AG09309 (cell line): ENCODE results near the gene GBF1.

Experiments used
- DNase-seq: peaks from one replicate; pipeline ENCODE4 v3.0.0-alpha.2; 2010; ENCODE audit warnings: low read depth
- H3K4me3 ChIP-seq: 2 replicates; pipeline ENCODE4 v1.5.1; 2011; ENCODE audit warnings: mild to moderate bottlenecking, low read depth, low read length, moderate library complexity; ENCODE audit not compliant: control insufficient read depth
- TF ChIP-seq, protein P1 (sequence below): IDR thresholded peaks from 2 replicates; pipeline ENCODE4 v1.5.1; 2011; ENCODE audit warnings: mild to moderate bottlenecking, low read depth, low read length, inconsistent platforms; ENCODE audit not compliant: insufficient read depth, control insufficient read depth; ENCODE audit errors: missing control alignments

GBF1 gene

DNA sequence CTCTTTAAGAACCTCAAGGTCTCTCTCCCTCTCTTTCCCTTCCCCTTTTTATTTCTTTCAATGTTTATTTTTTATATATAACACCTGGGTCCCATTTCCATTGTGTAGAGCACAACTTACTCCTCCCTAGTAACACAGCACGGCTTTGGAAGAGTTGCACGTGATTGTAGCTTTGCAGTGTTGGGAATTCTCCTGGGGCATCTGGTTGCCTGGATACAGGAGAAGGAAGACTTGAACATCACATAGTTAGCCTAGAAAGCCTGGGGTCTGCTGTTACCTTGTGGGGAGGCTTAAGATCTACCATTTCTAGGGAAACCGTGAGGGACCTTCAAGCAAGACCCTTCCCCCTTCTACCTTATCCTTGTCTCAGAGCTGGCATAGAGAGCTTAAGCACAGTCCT, 109.1 kb downstream of the GBF1 start:
- TF ChIP-seq, protein P1, sequence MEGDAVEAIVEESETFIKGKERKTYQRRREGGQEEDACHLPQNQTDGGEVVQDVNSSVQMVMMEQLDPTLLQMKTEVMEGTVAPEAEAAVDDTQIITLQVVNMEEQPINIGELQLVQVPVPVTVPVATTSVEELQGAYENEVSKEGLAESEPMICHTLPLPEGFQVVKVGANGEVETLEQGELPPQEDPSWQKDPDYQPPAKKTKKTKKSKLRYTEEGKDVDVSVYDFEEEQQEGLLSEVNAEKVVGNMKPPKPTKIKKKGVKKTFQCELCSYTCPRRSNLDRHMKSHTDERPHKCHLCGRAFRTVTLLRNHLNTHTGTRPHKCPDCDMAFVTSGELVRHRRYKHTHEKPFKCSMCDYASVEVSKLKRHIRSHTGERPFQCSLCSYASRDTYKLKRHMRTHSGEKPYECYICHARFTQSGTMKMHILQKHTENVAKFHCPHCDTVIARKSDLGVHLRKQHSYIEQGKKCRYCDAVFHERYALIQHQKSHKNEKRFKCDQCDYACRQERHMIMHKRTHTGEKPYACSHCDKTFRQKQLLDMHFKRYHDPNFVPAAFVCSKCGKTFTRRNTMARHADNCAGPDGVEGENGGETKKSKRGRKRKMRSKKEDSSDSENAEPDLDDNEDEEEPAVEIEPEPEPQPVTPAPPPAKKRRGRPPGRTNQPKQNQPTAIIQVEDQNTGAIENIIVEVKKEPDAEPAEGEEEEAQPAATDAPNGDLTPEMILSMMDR = no peak
- no peak for DNase-seq
- H3K4me3 ChIP-seq = no peak overlapping the region

DNA sequence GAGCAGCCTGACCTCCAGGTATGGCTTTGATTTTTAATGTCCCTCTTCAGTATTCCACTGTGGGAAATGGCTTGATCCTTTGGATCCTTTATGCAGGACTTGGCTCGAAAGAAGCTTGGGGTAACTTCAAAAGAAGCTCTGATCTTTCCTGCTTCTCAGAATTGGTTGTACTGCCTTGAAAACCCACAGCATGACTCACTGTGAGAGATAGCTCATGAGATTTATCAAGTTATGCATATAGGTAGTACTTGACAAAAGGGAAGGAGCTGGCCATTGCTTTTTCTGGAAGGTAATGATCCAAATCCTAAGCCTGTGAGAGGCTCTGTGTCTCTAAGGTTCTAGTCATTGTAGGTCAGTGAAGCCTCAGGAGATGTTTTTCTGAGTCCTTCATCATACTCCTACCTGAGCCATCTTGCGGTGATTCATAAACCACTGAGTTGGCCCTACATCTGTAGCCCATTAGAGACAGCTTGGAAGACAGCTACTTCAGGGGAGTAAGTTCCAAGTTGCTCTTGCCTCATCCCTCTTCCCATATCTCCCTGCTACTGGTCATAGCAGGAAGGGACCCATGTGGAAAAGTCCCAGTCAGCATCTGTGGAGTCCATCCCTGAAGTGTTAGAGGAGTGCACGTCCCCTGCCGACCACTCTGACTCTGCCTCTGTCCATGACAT, 113.5 kb downstream of the GBF1 start:
- DNase-seq = peak; percentile 34
- TF ChIP-seq, protein P1 = no peak
- no peak overlapping the region for H3K4me3 ChIP-seq

DNA sequence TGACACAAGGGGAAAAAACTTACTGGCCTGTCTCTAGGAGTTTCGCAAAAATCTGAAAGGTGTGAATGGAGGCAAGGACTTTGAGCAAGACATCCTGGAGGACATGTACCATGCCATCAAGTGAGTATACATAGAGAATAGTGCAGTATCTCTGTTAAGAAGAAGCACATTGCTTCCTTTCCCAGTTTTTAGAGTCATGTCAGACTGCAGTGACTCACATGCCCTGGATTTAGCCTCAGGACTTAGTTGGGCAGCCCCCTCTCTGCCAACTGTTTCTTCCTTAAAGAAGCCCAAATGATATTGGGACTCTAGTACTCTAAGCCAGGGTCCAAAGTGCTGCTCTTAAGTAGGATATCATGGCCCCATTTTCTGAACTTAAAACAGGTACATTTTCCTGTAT, 122.1 kb downstream of the GBF1 start:
- TF ChIP-seq, protein P1 = no peak
- no peak overlapping the region for H3K4me3 ChIP-seq
- DNase-seq = no peak

DNA sequence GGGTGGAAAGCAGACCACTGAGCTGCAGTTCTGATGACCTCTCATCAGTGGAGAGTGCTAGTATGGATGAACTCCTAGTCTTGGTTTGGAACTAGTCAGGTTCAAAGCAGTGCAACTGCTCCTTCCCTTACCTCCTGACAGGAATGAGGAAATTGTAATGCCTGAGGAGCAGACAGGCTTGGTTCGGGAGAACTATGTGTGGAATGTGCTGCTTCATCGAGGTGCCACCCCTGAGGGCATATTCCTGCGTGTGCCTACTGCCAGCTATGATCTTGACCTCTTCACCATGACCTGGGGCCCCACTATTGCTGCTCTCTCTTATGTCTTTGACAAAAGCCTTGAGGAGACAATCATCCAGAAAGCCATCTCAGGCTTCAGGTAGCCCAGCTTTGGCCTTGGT, 122.7 kb downstream of the GBF1 start:
- no peak overlapping the region for H3K4me3 ChIP-seq
- TF ChIP-seq, protein P1 = no peak
- no peak for DNase-seq

DNA sequence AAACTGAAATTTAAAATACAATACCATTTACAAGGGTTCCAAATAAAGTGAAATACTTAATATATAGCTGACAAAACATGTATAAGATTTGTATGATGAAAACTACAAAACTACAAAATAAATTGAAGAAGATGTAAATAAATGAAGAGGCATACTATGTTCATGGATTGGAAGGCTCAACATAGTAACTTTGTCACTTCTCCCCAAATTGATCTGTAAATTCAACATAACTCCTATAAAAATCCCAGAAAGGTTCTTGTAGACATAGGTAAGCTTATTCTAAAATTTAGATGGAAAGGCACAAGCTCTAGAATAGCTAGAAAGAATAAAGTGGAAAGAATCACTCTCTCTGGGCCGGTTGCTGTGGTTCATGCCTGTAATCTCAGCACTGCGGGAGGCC, 126.0 kb downstream of the GBF1 start:
- DNase-seq = no peak
- TF ChIP-seq, protein P1 = no peak
- no peak overlapping the region for H3K4me3 ChIP-seq

DNA sequence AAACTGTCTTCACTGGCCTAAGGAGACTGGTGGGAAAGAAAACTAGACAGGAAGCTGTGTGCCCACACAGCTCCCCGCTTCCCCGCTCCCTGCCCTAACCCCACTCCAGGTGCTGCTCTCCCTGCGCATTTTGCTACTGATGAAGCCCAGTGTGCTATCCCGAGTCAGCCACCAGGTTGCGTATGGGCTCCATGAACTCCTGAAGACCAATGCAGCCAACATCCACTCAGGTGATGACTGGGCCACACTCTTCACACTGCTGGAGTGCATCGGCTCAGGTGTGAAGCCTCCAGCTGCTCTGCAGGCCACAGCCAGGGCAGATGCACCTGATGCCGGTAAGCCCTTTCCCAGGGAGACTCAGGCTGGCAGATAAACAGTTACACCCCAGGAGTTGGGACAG, 129.9 kb downstream of the GBF1 start:
- H3K4me3 ChIP-seq = no peak overlapping the region
- DNase-seq = no peak
- TF ChIP-seq, protein P1 = no peak
